T-helper 22 cell (primary cell): ENCODE measurements around the gene SLC24A3.
"Not testable (repeated sequence)": the region's sequence is repeated elsewhere in the genome, so short reads cannot be mapped to it uniquely, and the experiment has no call there.

Experiments used
- DNase-seq: peaks from one replicate; pipeline ENCODE4 v3.0.0-alpha.2; 2020; ENCODE audit warnings: low read depth

The SLC24A3 gene

DNA sequence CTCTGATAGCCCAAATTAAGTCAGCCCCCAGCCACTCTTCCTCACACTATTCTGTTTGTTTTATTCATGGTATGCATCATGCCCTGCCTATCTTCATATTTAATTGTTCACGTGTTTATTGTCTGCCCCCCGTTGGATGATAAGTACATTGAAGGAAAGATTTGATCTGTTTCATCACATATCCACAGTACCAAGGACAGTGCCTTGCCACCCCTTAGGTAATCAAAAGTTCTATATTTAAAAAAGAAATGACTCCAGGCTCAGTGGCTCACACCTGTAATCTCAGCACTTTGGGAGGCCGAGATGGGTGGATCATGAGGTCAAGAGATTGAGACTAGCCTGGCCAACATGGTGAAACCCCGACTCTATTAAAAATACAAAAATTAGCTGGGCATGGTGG, 535.5 kb downstream of the SLC24A3 start:
- no peak for DNase-seq

DNA sequence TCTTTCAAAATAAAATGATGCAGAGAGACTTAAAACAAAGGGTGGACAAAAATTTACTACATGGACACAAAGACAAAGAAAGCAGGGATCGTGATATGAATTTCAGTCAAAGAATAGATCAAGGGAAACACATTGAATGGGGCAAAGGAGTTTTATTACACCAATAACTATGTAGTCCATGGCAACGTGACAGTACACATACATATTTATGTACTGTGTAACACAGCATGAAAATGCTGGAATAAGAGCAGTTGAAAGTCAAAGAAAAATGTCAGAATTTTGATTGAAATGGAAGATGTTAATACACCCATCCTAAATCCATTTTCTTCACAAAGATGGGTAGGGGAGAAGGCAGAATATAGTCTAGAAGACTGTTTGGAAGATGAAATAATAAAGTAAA, 536.2 kb downstream of the SLC24A3 start:
- no peak for DNase-seq

DNA sequence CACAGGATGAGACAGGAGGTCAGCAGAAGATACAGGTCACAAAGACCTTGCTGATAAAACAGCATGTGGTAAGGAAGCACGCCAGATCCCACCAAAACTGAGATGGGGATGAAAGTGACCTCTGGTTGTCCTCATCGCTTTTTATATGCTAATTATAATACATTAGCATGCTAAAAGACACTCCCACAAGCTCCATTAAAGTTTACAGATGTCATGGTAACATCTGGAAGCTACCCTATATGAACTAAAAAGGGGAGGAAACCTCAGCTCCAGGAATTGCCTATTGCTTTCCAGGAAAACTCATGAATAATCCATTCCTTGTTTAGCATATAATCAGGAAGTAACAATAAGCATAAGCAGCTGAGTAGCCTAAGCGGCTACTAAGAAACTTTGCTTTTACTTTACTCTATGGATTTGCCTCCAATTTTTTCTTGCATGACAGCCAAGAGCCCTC, 537.2 kb downstream of the SLC24A3 start:
- DNase-seq: no peak

DNA sequence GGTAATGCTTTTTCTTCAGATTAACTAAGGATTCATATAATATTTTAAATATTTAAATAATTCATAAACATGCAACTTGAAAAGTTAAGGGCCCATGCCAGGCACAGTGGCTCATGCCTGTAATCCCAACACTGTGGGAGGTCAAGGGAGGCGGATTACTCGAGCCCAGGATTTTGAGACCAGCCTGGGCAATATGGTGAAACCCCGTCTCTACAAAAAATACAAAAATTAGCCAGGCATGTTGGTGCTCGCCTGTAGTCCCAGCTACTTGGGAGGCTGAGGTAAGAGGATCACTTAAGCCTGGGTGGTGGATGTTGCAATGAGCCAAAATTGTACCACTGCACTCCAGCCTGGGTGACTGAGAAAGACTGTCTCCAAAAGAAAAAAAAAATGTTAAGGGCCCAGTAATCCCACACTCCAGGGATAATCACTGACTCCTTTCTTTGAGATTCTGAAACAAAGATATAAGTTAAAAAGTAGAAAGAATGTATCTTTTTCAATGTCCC, 537.7 kb downstream of the SLC24A3 start:
- no peak for DNase-seq

DNA sequence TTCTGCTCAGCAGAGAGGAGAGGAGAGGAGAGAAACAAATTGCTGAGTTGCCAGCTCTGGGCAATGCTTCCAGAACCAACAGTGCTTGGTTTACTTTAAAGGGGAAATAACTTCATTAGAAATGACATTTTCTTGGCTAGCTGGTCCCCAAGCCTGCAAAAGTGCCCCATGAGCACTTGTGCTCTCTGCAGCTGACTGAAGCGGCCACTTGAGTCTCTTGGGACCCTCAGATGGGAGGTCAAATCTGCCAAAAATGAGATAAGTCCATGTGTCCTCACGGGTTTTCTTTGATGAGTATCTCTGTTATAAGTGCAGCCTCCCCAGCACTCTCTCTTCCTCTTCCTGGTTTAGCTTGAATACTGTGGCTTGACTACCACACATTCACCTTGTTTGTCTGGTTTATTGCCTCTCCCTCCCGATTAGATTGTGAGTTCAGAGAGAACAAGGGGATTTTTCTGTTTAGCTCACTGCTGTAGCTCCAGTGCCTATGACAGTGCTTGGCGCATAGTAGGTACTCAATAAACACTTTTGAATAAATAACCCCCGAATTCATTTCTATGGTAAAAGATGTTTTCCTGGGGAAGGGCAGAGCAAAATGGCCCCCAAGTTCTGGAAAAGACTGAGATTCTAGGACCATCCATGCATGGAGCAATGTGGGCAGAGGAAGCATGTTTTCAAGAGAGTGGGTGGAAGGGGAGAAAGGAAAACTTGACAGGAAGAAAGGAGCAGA, 538.6 kb downstream of the SLC24A3 start:
- no peak for DNase-seq

DNA sequence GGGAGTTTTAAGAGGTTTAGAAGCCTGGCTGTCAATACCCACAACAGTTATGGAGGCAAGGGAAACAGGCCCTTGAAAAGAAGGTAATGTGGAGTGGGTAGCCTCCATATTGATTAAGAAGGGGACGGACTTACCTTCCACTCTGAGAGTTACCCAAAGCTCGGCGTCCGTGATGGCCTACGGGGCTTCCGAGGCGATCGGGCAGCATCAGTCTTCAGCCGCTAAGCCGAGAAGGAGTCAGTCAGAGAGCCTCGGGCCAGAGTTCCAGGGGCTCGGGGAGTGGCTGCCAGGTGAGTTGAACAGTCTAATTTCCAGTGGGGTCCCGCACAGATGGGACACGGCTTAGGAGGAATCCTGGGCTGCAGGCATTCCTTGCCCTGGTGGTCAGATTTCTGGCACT, 541.8 kb downstream of the SLC24A3 start:
- DNase-seq: not testable (repeated sequence)

DNA sequence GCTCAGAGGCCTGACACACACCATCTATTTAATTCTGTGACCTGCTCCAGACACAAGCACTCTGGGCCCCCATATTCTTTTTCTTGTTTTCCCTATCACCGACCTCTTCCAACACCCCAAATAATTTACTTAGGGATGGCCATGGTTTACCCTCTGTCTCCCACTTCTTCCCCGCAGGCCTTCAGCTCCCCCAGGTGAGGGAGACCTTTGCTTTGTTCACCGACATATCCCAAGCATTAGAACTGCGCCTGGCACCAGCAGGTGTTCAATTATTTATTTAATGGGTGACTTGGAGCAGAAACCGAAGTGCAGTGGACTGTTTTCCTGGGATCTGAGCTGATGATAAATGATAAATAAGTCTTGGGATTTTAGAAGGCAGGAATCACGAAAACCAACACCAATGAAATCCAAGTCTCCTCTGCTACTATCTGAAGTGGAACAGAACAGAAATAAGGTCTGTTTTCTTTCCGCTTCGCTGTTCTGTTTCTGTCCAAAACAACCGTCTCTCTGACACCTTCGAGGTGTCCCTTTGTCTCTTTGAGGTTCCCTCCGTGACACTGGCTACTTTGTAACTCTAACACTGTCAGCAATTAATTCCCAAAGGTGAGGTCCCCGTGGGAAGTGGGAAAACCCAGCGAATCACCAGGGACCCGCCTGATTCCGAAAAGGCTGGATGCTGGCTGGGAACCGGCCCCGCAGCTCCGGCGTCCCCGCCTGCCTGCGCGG, 544.5 kb downstream of the SLC24A3 start:
- DNase-seq: no peak

DNA sequence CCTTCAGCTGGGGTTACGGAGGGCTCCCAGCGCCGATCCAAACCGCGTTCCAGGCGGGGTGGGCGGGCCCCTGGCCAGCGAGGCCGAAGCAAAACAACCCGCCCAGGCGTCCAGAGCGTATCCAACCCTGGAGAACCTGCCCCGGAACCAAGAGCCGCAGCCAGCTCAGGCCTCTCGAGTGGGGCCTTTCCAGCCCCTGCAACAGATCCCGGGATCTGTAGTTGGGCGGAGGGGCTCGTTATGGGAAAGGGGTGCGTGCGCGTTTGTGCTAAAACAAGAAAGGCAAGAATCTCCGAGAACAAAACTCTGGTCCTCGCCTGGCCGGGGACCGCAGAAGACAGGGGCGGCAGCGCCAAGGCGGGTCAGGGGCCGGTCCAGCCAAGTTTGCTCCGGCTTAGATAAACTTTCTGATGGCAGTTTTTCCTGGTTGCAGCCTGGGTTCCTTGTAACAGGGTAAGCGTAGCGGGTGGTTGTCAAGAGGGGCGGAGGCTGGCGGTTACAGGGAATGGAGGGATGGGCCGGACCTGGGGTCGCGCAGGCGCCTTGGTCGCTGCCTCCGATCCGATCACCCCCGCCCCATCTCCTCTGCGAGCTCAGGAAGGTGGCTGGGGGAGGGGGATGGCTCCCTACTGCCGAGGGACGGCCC, 545.2 kb downstream of the SLC24A3 start:
- DNase-seq: no peak

DNA sequence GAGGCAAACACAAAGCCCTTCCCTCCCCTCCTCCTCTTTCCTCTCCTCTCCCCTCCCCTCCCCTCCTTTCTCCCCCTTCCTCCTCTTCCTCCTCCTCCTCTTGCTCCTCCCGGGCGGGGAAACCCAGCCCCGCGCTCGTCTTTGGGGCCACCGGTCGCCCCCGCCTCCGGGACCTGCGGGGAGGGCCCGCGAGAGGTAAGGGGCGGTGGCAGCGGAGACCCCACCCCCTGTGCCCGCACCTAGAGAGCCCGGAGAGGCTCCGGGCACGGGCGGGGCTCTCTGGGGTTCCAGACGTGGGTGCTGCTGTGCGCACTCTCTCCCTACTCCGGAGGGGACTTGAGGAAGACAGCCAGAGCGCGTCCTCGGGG, 545.7 kb downstream of the SLC24A3 start, which contains the start of gene RIN2:
Gene RIN2, plus strand, starts transcription at position 126 of the 368 bp plus-strand sequence. CDS start 131,344 bp downstream, outside the sequence.
- no peak for DNase-seq

DNA sequence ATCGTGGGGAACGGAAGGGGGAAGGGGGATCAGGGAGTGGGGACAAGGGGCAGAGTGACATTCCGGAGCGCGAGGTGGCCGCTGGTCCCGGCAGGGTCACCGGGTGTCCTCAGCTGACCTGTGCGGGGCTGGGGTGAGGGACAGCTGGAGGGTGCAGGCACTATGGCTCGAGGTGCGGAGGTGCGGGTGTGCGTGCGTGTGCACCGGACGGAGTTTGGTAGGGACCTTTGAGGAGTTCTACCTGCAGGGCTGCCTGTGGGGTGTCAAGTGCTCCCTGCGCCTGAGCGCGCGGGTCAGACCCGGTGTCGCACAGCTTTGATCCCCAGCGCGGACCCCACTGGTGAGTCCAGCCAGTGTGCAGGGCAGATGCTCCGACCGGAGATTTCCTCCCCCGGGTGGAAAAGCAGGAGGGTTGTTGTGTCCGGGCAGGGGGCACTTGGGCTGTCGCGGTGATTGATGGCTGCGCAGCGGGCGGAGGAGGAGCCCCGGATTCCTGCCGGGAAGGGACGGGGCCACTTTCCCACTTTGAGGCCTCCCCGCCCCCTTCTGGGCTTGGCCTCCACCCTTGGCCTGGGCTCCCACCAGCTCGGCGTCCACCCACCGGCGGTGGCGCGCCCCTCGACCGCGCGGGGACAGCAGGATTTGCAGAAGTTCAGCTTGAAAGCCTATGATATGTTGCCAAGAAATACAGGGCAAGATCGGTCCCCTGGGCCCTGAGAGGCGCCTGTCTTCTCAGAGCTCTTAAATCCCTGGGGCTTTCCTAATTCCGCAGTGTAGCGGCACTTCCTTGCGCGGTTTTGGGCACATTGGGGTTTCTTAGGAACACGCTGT, 546.3 kb downstream of the SLC24A3 start:
- no peak for DNase-seq

DNA sequence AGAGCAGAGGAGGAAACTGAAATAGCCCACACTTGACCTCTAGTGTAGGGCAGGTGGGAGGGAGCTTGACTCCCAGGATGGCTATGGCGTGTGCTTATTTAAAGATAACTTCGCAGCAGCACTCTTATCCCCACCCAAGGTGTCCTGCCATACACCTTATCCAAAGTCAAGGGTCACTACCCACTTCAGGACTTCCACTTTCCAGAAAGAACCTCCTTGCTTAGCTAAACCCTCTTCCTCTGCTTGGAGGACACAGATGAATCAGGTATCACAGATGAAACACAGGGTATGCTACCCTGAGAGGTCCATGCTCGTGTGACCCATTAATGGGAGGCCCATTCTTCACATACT, 547.9 kb downstream of the SLC24A3 start:
- no peak for DNase-seq

DNA sequence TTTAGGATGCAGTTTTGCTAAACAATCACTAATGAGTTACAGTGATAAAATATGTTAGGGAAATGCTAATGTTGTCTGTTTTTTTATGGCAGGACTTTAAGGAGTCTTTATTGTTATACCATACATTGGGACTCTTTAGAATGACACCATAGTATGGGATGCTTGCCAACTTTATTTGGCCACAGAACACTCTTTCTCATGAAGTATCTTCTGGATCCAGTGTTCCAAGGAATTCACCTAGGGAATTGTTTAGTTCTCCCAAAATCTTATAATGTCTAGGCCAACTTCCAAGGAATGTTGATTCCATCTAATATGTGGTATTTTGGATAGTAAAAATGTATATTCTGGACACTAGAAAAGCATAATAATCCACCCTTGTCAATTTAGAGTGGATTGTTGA, 548.9 kb downstream of the SLC24A3 start:
- DNase-seq: no peak

DNA sequence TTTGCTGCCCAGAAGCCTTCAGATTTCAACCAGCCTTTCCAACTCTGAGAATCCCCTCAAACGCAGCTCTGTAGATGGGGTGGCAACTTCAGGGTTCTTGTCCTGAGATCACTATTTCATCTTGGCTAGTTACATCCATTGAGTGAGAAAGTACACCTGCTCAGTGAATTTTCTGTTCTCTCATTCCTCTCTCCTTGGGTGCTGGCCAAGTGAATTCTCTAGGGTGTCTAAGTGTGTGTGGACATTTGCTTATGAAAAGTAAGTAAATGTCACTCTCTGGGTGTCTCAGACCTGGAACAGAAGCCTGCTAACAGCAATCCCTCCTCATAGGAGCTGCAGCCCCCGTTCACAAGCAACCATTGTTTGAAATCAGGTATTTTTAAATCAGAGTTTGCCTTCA, 549.4 kb downstream of the SLC24A3 start:
- DNase-seq: no peak

DNA sequence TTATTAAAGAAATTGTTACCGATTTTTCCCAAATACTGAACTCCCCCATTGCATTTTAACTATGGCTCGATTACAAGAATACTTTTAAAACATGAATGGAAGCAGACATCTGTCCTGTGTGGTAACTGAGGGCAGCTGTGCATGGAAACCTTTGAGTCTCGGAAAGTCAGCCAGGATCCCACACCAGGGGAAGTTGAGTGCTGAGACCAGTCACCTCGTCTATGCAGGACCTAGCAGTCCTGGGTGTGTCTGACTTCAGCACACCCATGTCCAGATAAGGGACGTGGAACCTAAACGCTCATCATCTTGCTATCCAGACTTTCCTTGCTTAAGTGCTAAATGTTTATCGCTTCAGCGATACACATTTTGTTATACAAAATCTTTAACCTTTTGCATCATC, 551.8 kb downstream of the SLC24A3 start:
- DNase-seq: no peak

DNA sequence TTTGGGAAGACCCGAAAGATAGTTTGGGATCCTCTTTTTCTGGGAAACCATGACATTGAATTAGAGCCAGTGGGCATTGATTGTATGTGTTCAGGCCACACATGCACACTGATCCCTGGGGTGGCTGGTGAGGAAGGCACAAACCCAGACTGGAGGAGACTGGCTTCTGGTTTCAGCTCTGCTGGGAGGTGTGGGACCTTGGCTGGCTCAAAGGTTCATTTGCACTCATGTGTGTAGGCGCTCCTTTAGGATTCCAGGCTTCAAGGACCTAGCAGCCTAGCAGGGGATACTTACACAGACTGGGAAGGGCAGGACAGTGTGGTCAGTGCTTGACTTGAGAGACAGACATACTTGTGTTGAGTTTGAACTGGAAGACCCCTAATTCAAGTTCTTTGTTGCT, 552.8 kb downstream of the SLC24A3 start:
- no peak for DNase-seq

DNA sequence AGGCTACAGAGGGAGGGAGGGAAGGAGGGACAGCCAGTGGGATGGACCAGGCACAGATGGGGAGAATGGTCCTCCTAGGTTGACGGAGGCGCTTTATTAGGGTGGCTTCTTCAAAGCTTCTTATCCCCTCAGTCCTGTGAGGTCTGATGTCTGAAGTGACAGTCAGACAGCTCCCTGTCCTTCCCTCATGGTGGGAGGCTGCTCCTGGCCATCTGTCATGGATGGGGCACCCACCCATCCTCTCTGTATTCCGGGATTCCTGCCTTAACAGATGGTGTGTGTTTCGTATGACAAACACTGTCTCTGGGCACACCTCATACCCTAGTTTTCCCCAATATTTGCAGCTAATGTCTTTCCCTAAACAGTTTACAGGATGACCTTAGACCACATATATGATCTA, 553.5 kb downstream of the SLC24A3 start:
- no peak for DNase-seq

DNA sequence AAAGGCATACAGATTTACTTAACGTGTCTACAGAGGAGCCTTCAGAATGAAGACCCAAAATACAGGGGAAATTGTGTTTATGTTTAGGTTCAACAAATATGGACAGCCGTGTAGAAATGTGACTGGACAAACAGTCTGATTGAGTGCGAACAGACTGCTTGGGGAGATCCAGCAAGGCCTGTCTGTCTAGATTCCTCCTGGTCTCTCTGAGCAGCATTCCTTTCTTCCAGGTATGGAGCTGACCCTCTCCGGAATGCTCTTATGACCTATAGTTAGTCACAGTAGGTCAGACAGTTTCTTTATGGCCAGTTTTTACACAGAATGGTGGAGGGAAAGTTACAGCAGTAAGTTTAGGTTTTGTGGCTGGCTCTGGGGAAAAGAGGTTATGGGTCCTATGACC, 554.6 kb downstream of the SLC24A3 start:
- DNase-seq: no peak

DNA sequence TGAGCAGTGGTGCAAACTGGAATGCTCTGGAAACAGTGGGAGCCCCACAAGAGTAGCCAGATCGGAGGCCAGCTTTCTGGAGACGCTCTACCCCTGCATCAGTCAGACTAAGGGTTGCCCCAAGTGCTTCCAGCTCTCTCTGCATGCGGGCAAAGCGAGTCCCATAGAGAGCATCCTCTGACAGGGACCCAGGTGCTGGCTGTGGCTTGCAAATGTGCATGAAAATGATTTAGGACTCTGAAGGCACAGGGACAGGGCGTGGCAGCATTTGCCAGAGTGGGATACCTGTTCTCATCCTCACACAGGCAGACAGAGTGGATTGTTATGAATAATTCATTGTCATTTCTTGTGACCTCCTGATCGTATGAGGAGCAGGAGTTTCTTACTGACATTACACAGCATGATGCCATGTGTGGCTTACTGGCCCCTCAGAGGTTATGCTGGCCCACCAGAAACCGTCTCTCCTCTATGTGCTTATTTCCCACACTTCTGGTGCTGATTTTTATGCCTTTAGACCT, 555.9 kb downstream of the SLC24A3 start:
- no peak for DNase-seq

DNA sequence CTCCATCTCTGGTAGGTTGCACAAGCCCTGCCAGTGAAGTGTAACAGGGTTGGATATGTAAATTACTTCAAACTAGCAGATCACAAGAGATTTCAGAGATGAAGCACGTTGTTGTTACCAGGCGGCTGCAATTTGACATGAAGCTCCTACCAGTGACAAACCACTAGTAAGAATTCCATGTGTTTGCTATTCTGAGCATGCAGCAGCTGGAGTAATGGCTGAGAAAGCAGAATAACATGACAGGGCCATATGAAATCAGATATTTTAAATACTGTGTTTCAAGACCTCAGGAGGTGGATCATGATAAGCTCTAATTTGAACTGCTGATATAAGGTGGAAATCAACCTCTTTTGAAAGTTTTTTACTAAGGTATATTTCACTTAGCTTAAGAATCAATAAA, 557.1 kb downstream of the SLC24A3 start:
- no peak for DNase-seq

DNA sequence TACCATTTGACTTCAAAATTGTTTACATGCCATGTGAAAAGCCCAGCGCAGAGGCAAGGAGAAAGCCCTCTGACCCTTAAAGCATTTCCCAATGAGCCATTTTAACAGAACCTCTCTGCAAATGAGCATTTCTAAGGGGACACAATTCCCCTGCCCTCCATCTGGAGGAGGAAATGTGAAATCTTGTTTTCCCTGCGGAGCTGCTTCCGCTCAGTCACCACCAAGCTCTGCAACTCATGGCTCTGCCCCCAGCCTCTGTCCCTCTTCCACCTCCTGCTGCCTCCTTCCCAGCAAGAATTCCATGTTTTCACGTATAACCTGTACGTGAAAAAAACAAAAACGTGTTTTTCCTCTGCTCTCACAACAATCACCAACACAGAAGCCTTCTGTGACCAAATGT, 557.9 kb downstream of the SLC24A3 start:
- no peak for DNase-seq

DNA sequence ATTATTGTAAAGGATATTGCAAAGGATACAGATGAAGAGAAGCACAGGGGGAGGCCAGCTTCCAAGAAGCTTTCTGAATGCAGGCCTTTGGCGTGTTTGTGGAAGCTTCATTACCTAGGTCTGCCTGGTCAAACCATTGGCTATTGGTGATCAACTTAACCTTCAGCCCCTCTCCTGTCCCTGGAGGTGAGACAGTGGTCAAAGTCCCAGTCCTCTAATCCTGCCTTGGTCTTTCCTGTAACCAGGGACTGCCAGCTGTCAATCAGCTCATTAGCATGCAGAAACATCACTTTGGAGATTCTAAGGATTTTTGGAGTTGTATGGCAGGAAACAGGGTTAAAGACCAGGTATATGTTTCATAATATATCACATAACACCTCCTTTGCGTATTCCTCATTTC, 558.6 kb downstream of the SLC24A3 start:
- DNase-seq: no peak
